ENCODE data around the gene TMEM223. TPM values are rescaled to one million over a fixed set of nuclear protein-coding genes. Genes with fewer than 3 reads are reported as not detected.

Gene TMEM223
- total RNA-seq, 1 donor from 2014 or later, result 13.0 TPM

DNA sequence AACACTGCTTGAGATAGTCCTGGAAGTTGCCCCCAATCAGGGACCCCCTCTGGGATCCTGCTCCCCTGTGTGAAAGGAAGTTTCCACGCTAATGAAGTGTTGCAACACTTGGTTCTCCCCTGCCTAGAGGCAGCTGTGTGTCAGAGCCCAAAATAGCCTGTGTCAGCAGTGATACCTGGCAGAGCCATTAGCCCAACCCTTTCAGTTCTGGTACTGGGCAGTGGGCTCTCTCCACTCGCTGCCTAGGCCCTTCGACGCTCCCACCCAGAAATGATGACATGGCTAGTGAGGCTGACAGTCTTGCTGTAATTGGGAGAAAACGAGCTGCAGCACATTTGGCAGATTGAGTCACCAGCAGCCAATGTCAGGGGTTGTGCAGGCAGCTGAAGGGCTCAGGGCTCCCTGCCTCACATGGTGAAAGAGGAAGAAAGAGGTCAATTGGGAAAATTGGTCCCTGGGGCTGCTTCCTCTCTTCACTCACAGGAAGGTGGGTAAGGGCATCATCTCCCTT lies 14.9 kb upstream of the TMEM223 start:
- no peaks in the 10 kb centered on the region for H3K9me3 Mint-ChIP-seq
- DNase-seq, result no peak
- TF ChIP-seq, protein P1, sequence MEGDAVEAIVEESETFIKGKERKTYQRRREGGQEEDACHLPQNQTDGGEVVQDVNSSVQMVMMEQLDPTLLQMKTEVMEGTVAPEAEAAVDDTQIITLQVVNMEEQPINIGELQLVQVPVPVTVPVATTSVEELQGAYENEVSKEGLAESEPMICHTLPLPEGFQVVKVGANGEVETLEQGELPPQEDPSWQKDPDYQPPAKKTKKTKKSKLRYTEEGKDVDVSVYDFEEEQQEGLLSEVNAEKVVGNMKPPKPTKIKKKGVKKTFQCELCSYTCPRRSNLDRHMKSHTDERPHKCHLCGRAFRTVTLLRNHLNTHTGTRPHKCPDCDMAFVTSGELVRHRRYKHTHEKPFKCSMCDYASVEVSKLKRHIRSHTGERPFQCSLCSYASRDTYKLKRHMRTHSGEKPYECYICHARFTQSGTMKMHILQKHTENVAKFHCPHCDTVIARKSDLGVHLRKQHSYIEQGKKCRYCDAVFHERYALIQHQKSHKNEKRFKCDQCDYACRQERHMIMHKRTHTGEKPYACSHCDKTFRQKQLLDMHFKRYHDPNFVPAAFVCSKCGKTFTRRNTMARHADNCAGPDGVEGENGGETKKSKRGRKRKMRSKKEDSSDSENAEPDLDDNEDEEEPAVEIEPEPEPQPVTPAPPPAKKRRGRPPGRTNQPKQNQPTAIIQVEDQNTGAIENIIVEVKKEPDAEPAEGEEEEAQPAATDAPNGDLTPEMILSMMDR (IDR thresholded peaks at IDR 0.05), result no peak
- intact Hi-C loops (cut with micrococcal nuclease), result no loop called here
- ChIA-PET CTCF (interaction anchor here (1.3 to 1.6 kb wide), 2 partner anchors 20 kb away, joined by 9 to 11 read pairs; partner anchors contain the start of gene TMEM179B), POLR2A (interaction anchor here (0.5 to 5.5 kb wide), 22 partner anchors 7 to 219 kb away, joined by 3 to 123 read pairs (median 6); partner anchors contain the start of genes B3GAT3, SLC3A2, STX5 and TEX54)
- H3K27me3 Mint-ChIP-seq, result no peaks in the 10 kb centered on the region
- H3K4me1 Mint-ChIP-seq, result peaks cover 34% of the 10 kb centered on the region
- H3K4me3 Mint-ChIP-seq, result peak overlapping the region; percentile 96
- ATAC-seq (ENCODE audit: low read depth), result no peak
- peak overlapping the region; percentile 93 for H3K27ac Mint-ChIP-seq
- peaks cover 27% of the 10 kb centered on the region for H3K36me3 Mint-ChIP-seq (ENCODE audit: low read depth)

DNA sequence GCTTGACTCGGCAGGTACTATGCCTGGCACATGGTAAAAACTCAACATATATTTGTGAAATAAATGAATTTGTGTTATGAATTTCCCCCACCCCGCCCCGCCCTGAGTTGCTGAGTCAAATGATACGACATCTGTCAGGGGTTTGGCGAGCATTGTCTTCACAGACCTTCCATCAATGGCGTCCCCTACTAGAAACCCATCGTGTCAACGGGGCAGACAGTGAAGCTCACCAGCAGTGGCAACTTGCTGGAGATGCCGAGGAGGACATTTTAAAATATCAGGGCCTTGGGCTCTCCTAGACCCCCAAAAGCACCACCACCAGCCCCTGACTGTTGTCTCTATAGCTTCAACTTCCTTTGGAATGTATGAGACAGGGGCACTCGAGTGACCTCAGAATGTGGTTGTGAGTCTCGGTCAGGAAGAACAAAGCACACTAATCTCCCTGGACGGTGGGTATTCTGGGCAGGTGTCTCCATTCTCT lies 14.2 kb upstream of the TMEM223 start:
- ATAC-seq (ENCODE audit: low read depth) (peak; percentile 8), DNase-seq (no peak)
- TF ChIP-seq, protein P1 (IDR thresholded peaks at IDR 0.05), result no peak
- CTCF ChIA-PET, result interaction anchor here (0.7 to 1.3 kb wide), 2 partner anchors 19 to 211 kb away, joined by 3 to 11 read pairs; partner anchors contain the start of gene TMEM179B
- POLR2A ChIA-PET, result interaction anchor here (0.6 to 5.5 kb wide), 29 partner anchors 8 to 238 kb away, joined by 3 to 123 read pairs (median 5); partner anchors contain the start of genes B3GAT3, C11orf98, CSKMT and HNRNPUL2
- Mint-ChIP-seq H3K27ac (peak overlapping the region; percentile 93), H3K27me3 (no peaks in the 10 kb centered on the region), H3K4me3 (peak overlapping the region; percentile 96), H3K4me1 (peaks cover 36% of the 10 kb centered on the region), H3K9me3 (no peaks in the 10 kb centered on the region), H3K36me3 (ENCODE audit: low read depth) (peaks cover 34% of the 10 kb centered on the region)
- intact Hi-C loops (cut with micrococcal nuclease), result loop anchor here (1.0 to 2.0 kb wide), 9 partner anchors 14 to 74 kb away; partner anchors contain the start of genes POLR2G, SLC3A2, TAF6L and TMEM179B

DNA sequence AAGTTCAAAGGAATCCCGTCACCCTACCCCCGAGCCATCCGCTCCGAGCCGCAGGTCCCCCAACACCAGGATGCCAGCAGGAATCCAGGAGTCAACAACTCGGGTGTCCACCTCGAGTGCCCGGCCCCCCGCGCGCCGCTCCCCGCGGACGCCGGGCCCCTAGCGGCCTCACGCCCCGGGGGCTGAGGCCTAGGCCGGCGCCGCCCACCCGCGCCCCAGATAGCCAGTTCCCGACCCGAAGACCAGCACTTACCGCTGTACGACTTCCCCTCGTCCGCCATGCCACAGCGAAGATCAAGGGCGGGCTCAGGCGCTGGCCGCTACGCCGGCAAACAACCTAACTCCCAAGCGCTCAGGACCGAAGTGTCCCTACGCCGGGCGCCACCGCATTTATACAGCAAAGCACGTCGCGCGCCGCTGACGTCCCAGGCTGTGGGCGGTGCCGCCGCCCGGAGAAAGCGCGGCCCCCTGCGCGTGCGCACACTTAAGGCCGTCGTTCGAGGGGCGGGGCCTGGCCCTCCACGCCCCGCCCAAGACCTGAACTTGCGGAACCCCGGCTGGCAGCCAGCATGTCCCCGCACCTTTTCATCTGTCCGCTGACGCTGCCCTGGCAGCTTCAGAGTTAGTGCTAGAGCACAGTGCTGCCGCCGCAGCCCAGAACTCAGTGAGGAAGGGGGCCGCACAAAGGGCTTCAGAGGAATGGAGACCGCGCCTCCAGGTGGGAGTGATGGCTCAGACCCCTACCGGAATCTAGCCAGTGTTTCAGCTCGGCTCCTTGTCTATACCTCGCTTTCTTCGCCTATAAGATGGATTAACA lies 13.5 kb upstream of the TMEM223 start, which contains the start of gene NXF1:
Gene NXF1 (minus strand): TSS at position 365 of the 817 bp plus-strand sequence. CDS start 84 bp downstream, at position 281.
- intact Hi-C loops (cut with micrococcal nuclease), result loop anchor here (1.0 to 2.0 kb wide), 9 partner anchors 13 to 75 kb away; partner anchors contain the start of genes POLR2G, SLC3A2, TAF6L and TMEM179B
- ATAC-seq (ENCODE audit: low read depth), result peak; percentile 86
- Mint-ChIP-seq H3K9me3 (no peaks in the 10 kb centered on the region), H3K27ac (peak within 1 kb of the TSS; percentile 93), H3K36me3 (ENCODE audit: low read depth) (peaks cover 38% of the 10 kb centered on the region), H3K4me3 (peak within 1 kb of the TSS; percentile 96), H3K27me3 (no peaks in the 10 kb centered on the region), H3K4me1 (peaks cover 36% of the 10 kb centered on the region)
- DNase-seq, result peak; percentile 99
- CTCF ChIA-PET, result interaction anchor here (0.7 to 1.3 kb wide), 2 partner anchors 19 to 210 kb away, joined by 3 to 11 read pairs; partner anchors contain the start of gene TMEM179B
- TF ChIP-seq, protein P1 (IDR thresholded peaks at IDR 0.05), result no peak
- POLR2A ChIA-PET, result interaction anchor here (0.6 to 5.5 kb wide), 32 partner anchors 8 to 238 kb away, joined by 3 to 123 read pairs (median 6); partner anchors contain the start of genes B3GAT3, C11orf98, CSKMT and HNRNPUL2

DNA sequence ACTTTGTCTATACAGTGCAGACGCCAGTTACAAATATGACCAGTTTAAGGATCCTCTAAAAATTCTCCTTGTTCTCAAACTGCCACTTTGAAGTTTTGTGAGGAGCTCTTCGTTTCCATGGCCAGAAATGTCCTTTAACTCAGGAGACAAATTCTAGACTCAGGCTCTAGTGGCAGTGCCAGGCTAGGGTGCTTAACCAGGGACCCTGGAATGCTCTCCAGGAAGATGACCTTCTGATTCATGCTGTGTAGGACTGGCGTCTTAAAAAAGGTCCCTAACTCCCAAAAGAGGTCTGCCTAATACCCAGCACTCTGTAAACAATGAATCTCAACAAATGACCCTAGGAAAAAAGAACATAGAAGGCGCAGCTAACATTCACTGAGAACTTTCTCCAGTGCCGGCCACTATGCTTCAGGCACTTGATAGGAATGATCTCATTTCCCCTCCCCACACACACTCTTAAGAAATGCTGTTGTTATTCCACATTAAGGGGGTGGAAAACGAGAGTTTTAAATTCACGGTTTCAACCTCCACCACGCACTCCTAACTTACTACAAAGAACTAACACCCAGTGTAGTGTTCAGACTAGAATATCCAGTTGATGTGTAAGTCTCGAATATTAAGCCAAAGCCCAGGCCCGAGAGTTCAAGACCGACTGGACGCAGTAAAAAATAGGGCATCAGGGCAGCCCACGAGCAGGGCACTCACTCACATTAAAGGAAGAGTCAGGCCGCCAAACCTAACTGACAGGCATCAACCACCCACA lies 12.7 kb upstream of the TMEM223 start:
- no peaks in the 10 kb centered on the region for H3K9me3 Mint-ChIP-seq
- H3K4me3 Mint-ChIP-seq, result peak overlapping the region; percentile 96
- POLR2A ChIA-PET, result interaction anchor here (0.6 to 5.5 kb wide), 14 partner anchors 10 to 140 kb away, joined by 3 to 123 read pairs (median 8); partner anchors contain the start of genes C11orf98, CSKMT, HNRNPUL2 and POLR2G

More for the DNA sequence above, 12.7 kb upstream of the TMEM223 start:
- Mint-ChIP-seq H3K27ac (peak overlapping the region; percentile 86), H3K4me1 (peaks cover 36% of the 10 kb centered on the region), H3K27me3 (no peaks in the 10 kb centered on the region), H3K36me3 (ENCODE audit: low read depth) (peaks cover 46% of the 10 kb centered on the region)
- DNase-seq, result no peak
- intact Hi-C loops (cut with micrococcal nuclease), result loop anchor here (1.0 to 2.0 kb wide), 9 partner anchors 12 to 76 kb away; partner anchors contain the start of genes POLR2G, SLC3A2, TAF6L and TMEM179B
- CTCF ChIA-PET, result no interaction called here
- TF ChIP-seq, protein P1 (IDR thresholded peaks at IDR 0.05), result no peak
- ATAC-seq (ENCODE audit: low read depth), result peak; percentile 13

All from activated B cell treated with CpG ODN at 0.5 μM for 24 hours (primary cell).